T follicular helper cell (primary cell): ENCODE results near the gene DLG1.

Experiments used
- DNase-seq: peaks from one replicate; pipeline ENCODE4 v3.0.0-alpha.2; 2020; ENCODE audit warnings: low read depth

The DLG1 gene

GRCh38 chr3:197171481-197172067 lies 126.8 kb downstream of the DLG1 start:
- DNase-seq: no peak

- DNase-seq: no peak
These were observed 129.4 kb downstream of the DLG1 start for GRCh38 chr3:197169028-197169427.

GRCh38 chr3:197168606-197169005 lies 129.8 kb downstream of the DLG1 start:
- DNase-seq: no peak

GRCh38 chr3:197168063-197168462 lies 130.3 kb downstream of the DLG1 start:
- DNase-seq: no peak

- DNase-seq: no peak
These were observed 130.9 kb downstream of the DLG1 start for GRCh38 chr3:197167549-197167948.

- no peak for DNase-seq
These were observed 132.5 kb downstream of the DLG1 start for GRCh38 chr3:197165890-197166289.

- no peak for DNase-seq
These were observed 143.4 kb downstream of the DLG1 start for GRCh38 chr3:197155046-197155445.

GRCh38 chr3:197151580-197151979 lies 146.8 kb downstream of the DLG1 start:
- DNase-seq: no peak

- no peak for DNase-seq
These were observed 148.9 kb downstream of the DLG1 start for GRCh38 chr3:197149528-197149927.

GRCh38 chr3:197144188-197144587 lies 154.2 kb downstream of the DLG1 start:
- no peak for DNase-seq

GRCh38 chr3:197139586-197139985 lies 158.8 kb downstream of the DLG1 start:
- DNase-seq: no peak

GRCh38 chr3:197137751-197138150 lies 160.7 kb downstream of the DLG1 start:
- no peak for DNase-seq

- DNase-seq: no peak
These were observed 161.7 kb downstream of the DLG1 start for GRCh38 chr3:197136744-197137143.

- DNase-seq: no peak
These were observed 163.2 kb downstream of the DLG1 start for GRCh38 chr3:197135212-197135611.

GRCh38 chr3:197132916-197133530 lies 165.4 kb downstream of the DLG1 start:
- no peak for DNase-seq

GRCh38 chr3:197125636-197126035 lies 172.8 kb downstream of the DLG1 start:
- no peak for DNase-seq

GRCh38 chr3:197124713-197125112 lies 173.7 kb downstream of the DLG1 start:
- DNase-seq: no peak

- DNase-seq: no peak
These were observed 176.0 kb downstream of the DLG1 start for GRCh38 chr3:197122394-197122793.

GRCh38 chr3:197117114-197117513 lies 181.3 kb downstream of the DLG1 start:
- DNase-seq: no peak

- DNase-seq: no peak
These were observed 184.4 kb downstream of the DLG1 start for GRCh38 chr3:197114007-197114406.

- no peak for DNase-seq
These were observed 186.7 kb downstream of the DLG1 start for GRCh38 chr3:197111685-197112084.

- DNase-seq: no peak
These were observed 192.6 kb downstream of the DLG1 start for GRCh38 chr3:197105786-197106185.

- no peak for DNase-seq
These were observed 193.7 kb downstream of the DLG1 start for GRCh38 chr3:197104738-197105137.

- DNase-seq: no peak
These were observed 194.6 kb downstream of the DLG1 start for GRCh38 chr3:197103766-197104165.
